Erythroblast (primary cell): ENCODE measurements around the gene RAD21L1.

Experiments used
- GATA1 ChIP-seq: IDR thresholded peaks from 2 replicates; pipeline ENCODE4 v1.6.1; 2011; ENCODE audit warnings: low read depth, mild to moderate bottlenecking, control low read depth, low read length, moderate library complexity
- POLR2A ChIP-seq: IDR thresholded peaks from 2 replicates; pipeline ENCODE4 v1.6.1; 2011; ENCODE audit warnings: mild to moderate bottlenecking, low read length

DNA sequence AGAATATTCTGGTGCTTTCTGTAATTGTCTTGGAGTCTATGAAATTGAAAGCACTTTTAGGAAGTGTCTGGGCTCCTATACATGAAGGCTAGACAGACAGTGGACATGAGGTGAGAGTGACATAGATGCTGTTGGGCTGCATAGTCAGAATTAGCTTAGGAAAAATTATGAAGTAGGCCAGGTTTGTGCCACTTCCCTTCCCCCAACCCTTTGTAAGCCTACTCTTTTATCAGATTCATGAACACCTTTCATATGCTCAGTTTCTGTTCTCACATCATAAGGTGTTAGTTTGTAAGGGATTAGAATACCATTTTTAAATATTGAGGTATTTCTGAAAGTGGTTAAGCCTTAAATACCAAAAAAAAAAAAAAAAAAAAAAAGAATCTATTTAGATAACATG lies 21.8 kb downstream of the RAD21L1 start:
- no peak for TF ChIP-seq POLR2A
- TF ChIP-seq GATA1 = no peak
